SH-SY5Y (cell line): ENCODE results near the gene CNGA3.

Experiments used
- GATA2 ChIP-seq: IDR thresholded peaks from 2 replicates; pipeline ENCODE4 v1.6.1; 2011; ENCODE audit warnings: mild to moderate bottlenecking, low read depth, low read length
- GATA3 ChIP-seq: IDR thresholded peaks from 2 replicates; pipeline ENCODE4 v1.6.1; 2011; ENCODE audit warnings: low read depth, mild to moderate bottlenecking, low read length, moderate library complexity

DNA sequence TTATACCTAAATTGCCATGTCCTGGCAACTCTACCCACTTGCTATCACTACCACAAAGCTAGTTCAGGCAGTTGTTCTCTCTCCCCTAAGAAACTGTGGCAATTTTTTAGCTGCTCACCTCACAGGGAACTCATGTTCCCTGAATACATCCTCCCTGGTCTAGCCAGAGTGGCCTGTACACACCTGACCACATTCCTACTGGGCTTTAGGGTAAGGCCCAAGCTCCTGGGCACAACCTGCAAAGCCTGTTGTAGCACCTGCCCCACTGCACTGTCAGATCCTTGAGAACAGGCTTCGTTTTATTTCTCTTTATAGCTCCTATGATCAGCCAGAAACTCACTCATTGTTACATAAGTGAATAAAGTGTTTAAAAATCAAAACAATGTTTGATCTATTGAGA is 21.5 kb downstream of the CNGA3 start:
- TF ChIP-seq GATA2 (no peak), GATA3 (no peak)
